Common myeloid progenitor, CD34-positive (primary cell): ENCODE results near the gene HDAC2.
"Not testable (repeated sequence)": the region's sequence is repeated elsewhere in the genome, so short reads cannot be mapped to it uniquely, and the experiment has no call there.

Experiments used
- CTCF ChIA-PET: fragments of 350-600 bp; sonication (Branson Sonifier 250); formaldehyde crosslinking; loops from one replicate; lab custom pipeline; 2021; ENCODE audit warnings: antibody characterized with exemption; lab: Charles Lee
- POLR2A ChIA-PET: fragments of 350-600 bp; sonication (Branson Sonifier 250); formaldehyde crosslinking; loops from one replicate; lab custom pipeline; 2021; ENCODE audit warnings: antibody characterized with exemption; lab: Charles Lee
- DNase-seq, 3 donors: peaks; one replicate each; pipeline versions ENCODE4 v3.0.0 to v3.0.0-alpha.2; 2013
- H3K27ac ChIP-seq, 2 experiments: 1 replicate in 1 of 2; 2 replicates in 1 of 2; pipeline ENCODE4 v1.7.0; 2013; ENCODE audit warnings: inconsistent platforms in 2 of 2, low read length in 2 of 2, mild to moderate bottlenecking in 2 of 2, low read depth in 1 of 2, moderate library complexity in 1 of 2; ENCODE audit not compliant: severe bottlenecking in 2 of 2, insufficient read depth in 1 of 2, poor library complexity in 1 of 2
- H3K27me3 ChIP-seq, 5 experiments: replicated peaks in 2 of 5; 1 replicate in 3 of 5; 2 replicates in 2 of 5; pipeline versions ENCODE4 v1.6.1 to v1.7.0; 2013; ENCODE audit warnings: low read length in 4 of 5, mild to moderate bottlenecking in 2 of 5, moderate library complexity in 2 of 5, inconsistent platforms in 1 of 5; ENCODE audit not compliant: insufficient read depth in 5 of 5, control insufficient read depth in 4 of 5
- H3K36me3 ChIP-seq, 4 experiments: 1 replicate in 2 of 4; 2 replicates in 2 of 4; pipeline versions ENCODE4 v1.6.1 to v1.7.0; 2013; ENCODE audit warnings: low read length in 3 of 4, control low read depth in 1 of 4, mild to moderate bottlenecking in 1 of 4; ENCODE audit not compliant: control insufficient read depth in 4 of 4, insufficient read depth in 4 of 4
- H3K4me1 ChIP-seq, 4 experiments: 1 replicate in 3 of 4; 2 replicates in 1 of 4; pipeline versions ENCODE4 v1.6.1 to v1.7.1; 2013; ENCODE audit warnings: low read length in 3 of 4, mild to moderate bottlenecking in 3 of 4, control low read depth in 1 of 4, inconsistent platforms in 1 of 4, moderate library complexity in 1 of 4; ENCODE audit not compliant: control insufficient read depth in 4 of 4, insufficient read depth in 4 of 4; ENCODE audit errors: control extremely low read depth in 1 of 4
- H3K4me3 ChIP-seq, 7 experiments: 1 replicate in 4 of 7; 2 replicates in 3 of 7; pipeline versions ENCODE4 v1.5.1 to v1.7.0; 2013; ENCODE audit warnings: mild to moderate bottlenecking in 7 of 7, low read length in 6 of 7, moderate library complexity in 6 of 7, inconsistent platforms in 2 of 7, low read depth in 2 of 7, control low read depth in 1 of 7; ENCODE audit not compliant: insufficient read depth in 4 of 7, control insufficient read depth in 1 of 7; ENCODE audit errors: extremely low read depth in 1 of 7
- H3K9me3 ChIP-seq, 5 experiments: 1 replicate in 4 of 5; 2 replicates in 1 of 5; pipeline versions ENCODE4 v1.6.1 to v1.7.1; 2013; ENCODE audit warnings: low read length in 4 of 5, mild to moderate bottlenecking in 2 of 5, inconsistent platforms in 1 of 5, low read depth in 1 of 5, moderate library complexity in 1 of 5; ENCODE audit not compliant: control insufficient read depth in 4 of 5, insufficient read depth in 2 of 5; ENCODE audit errors: control extremely low read depth in 1 of 5
- WGBS: methylation state at CpG from one replicate; pipeline ENCODE4 v1.1.5; 2013; ENCODE audit not compliant: insufficient coverage; 5-methylcytosine and 5-hydroxymethylcytosine counted together

Gene HDAC2

GRCh38 chr6:113936093-113936934, 34.6 kb downstream of the HDAC2 start:
- POLR2A ChIA-PET = no interaction called here
- CTCF ChIA-PET = interaction anchor here (0.8 to 2.3 kb wide), 11 partner anchors 9 to 1154 kb away, joined by 3 to 7 read pairs (median 3); no protein-coding TSS in a partner anchor
- DNase-seq = peak; percentile 56 to 76 (median 72)

GRCh38 chr6:113934101-113934500, 36.8 kb downstream of the HDAC2 start:
- POLR2A ChIA-PET = interaction anchor here (1.4 kb wide), 1 partner anchor 10 kb away, joined by 3 read pairs; no protein-coding TSS in a partner anchor
- Histone ChIP-seq H3K27ac (no peak overlapping the region), H3K27me3 (no peaks in the 10 kb centered on the region), H3K9me3 (peaks cover 0 to 18% (median 5%) of the 10 kb centered on the region in 5 experiments), H3K36me3 (peaks cover 2 to 14% (median 8%) of the 10 kb centered on the region in 4 experiments), H3K4me1 (no peaks in the 10 kb centered on the region), H3K4me3 (no peak overlapping the region)
- no peak for DNase-seq
- 100% methylated on average over 2 of the region's 2 CpGs for WGBS
- CTCF ChIA-PET = no interaction called here

More at GRCh38 chr6:113936093-113936934, 34.6 kb downstream of the HDAC2 start:
- Histone ChIP-seq H3K27ac (no peak overlapping the region), H3K4me3 (no peak overlapping the region), H3K9me3 (peaks cover 0 to 1% (median 0%) of the 10 kb centered on the region in 5 experiments), H3K36me3 (peaks cover 7 to 31% (median 21%) of the 10 kb centered on the region in 4 experiments), H3K27me3 (no peaks in the 10 kb centered on the region), H3K4me1 (no peaks in the 10 kb centered on the region)
- WGBS = 100% methylated on average over 4 of the region's 6 CpGs

GRCh38 chr6:113931907-113932306, 39.0 kb downstream of the HDAC2 start:
- POLR2A ChIA-PET, H3K36me3 ChIP-seq, DNase-seq, H3K4me1 ChIP-seq, H3K27me3 ChIP-seq, CTCF ChIA-PET, H3K4me3 ChIP-seq, H3K27ac ChIP-seq: not testable (repeated sequence)
- WGBS = 95% methylated on average over 22 of the region's 23 CpGs
- peaks cover 0 to 24% (median 7%) of the 10 kb centered on the region in 5 experiments for H3K9me3 ChIP-seq

- CTCF ChIA-PET = no interaction called here
Observed at GRCh38 chr6:113930183-113930582, 40.8 kb downstream of the HDAC2 start.

GRCh38 chr6:113927001-113927400, 43.9 kb downstream of the HDAC2 start:
- CTCF ChIA-PET = interaction anchor here (0.9 kb wide), 1 partner anchor 10 kb away, joined by 3 read pairs; no protein-coding TSS in a partner anchor

More at GRCh38 chr6:113930183-113930582, 40.8 kb downstream of the HDAC2 start:
- DNase-seq = no peak
- Histone ChIP-seq H3K4me3 (no peak overlapping the region), H3K9me3 (peaks cover 0 to 24% (median 7%) of the 10 kb centered on the region in 5 experiments), H3K36me3 (peaks cover 0 to 3% (median under 1%) of the 10 kb centered on the region in 4 experiments), H3K27me3 (no peaks in the 10 kb centered on the region), H3K27ac (no peak overlapping the region), H3K4me1 (no peaks in the 10 kb centered on the region)
- POLR2A ChIA-PET = no interaction called here

GRCh38 chr6:113925378-113925777, 45.6 kb downstream of the HDAC2 start:
- H3K36me3 ChIP-seq = no peaks in the 10 kb centered on the region
- peaks cover 0 to 17% (median 4%) of the 10 kb centered on the region in 5 experiments for H3K9me3 ChIP-seq
- no peaks in the 10 kb centered on the region for H3K27me3 ChIP-seq
- no peak for DNase-seq
- peaks cover 1 to 21% (median 15%) of the 10 kb centered on the region in 4 experiments for H3K4me1 ChIP-seq
- POLR2A ChIA-PET = no interaction called here
- no peak overlapping the region for H3K27ac ChIP-seq
- CTCF ChIA-PET = interaction anchor here (0.9 to 1.9 kb wide), 2 partner anchors 12 to 36 kb away, joined by 3 to 5 read pairs; no protein-coding TSS in a partner anchor
- WGBS = no CpG with 5 or more reads among the region's 2 CpGs
- no peak overlapping the region for H3K4me3 ChIP-seq

More at GRCh38 chr6:113927001-113927400, 43.9 kb downstream of the HDAC2 start:
- Histone ChIP-seq H3K27me3 (no peaks in the 10 kb centered on the region), H3K4me3 (no peak overlapping the region), H3K36me3 (no peaks in the 10 kb centered on the region), H3K27ac (no peak overlapping the region), H3K9me3 (peaks cover 0 to 24% (median 7%) of the 10 kb centered on the region in 5 experiments), H3K4me1 (peaks cover 0 to 9% (median 8%) of the 10 kb centered on the region in 4 experiments)
- POLR2A ChIA-PET = no interaction called here
- no peak for DNase-seq
- 100% methylated on average over 2 of the region's 2 CpGs for WGBS

- no peak overlapping the region for H3K4me3 ChIP-seq
- H3K4me1 ChIP-seq = peaks cover 4 to 21% (median 15%) of the 10 kb centered on the region in 4 experiments
- no peak for DNase-seq
- H3K36me3 ChIP-seq = no peaks in the 10 kb centered on the region
- no peak overlapping the region for H3K27ac ChIP-seq
- POLR2A ChIA-PET = no interaction called here
- H3K9me3 ChIP-seq = peaks cover 0 to 8% (median 3%) of the 10 kb centered on the region in 5 experiments
- H3K27me3 ChIP-seq = no peaks in the 10 kb centered on the region
- CTCF ChIA-PET = interaction anchor here (1.9 kb wide), 1 partner anchor 13 kb away, joined by 5 read pairs; no protein-coding TSS in a partner anchor
Observed at GRCh38 chr6:113924312-113924723, 46.6 kb downstream of the HDAC2 start.
